RWPE2 (cell line): ENCODE measurements around the gene EXOC1.
"Not testable (repeated sequence)": the region's sequence is repeated elsewhere in the genome, so short reads cannot be mapped to it uniquely, and the experiment has no call there.

Source experiments
- ATAC-seq: fragments of 200-7000 bp; cut with Tn5 transposase; 3 replicates; pipeline ENCODE4 v1.9.1; 2021; ENCODE audit warnings: low read depth
- DNase-seq: peaks from one replicate; pipeline ENCODE4 v3.0.0-alpha.2; 2020; ENCODE audit warnings: low spot score
- H3K27ac ChIP-seq: fragments of 450-650 bp; 2 replicates; pipeline ENCODE4 v1.5.1; 2017; ENCODE audit warnings: mild to moderate bottlenecking; ENCODE audit not compliant: poor library complexity, severe bottlenecking
- H3K27me3 ChIP-seq: fragments of 250-450 bp; sonication (Bioruptor Pico); 2 replicates; pipeline ENCODE4 v1.5.1; 2021; ENCODE audit warnings: mild to moderate bottlenecking, moderate library complexity; ENCODE audit not compliant: insufficient read depth, poor library complexity, severe bottlenecking
- H3K36me3 ChIP-seq: fragments of 250-450 bp; sonication (Bioruptor Pico); 2 replicates; pipeline ENCODE4 v1.5.1; 2020; ENCODE audit warnings: low read depth, mild to moderate bottlenecking, moderate library complexity
- H3K4me1 ChIP-seq: fragments of 250-450 bp; sonication (Bioruptor Pico); 2 replicates; pipeline ENCODE4 v1.5.1; 2021; ENCODE audit warnings: mild to moderate bottlenecking, moderate library complexity; ENCODE audit not compliant: insufficient read depth, poor library complexity, severe bottlenecking
- H3K4me3 ChIP-seq: fragments of 250-450 bp; sonication (Bioruptor Pico); 2 replicates; pipeline ENCODE4 v1.5.1; 2021; ENCODE audit warnings: mild to moderate bottlenecking, moderate library complexity; ENCODE audit not compliant: severe bottlenecking
- H3K9me3 ChIP-seq: fragments of 250-450 bp; sonication (Bioruptor Pico); 2 replicates; pipeline ENCODE4 v1.5.1; 2021; ENCODE audit warnings: mild to moderate bottlenecking, moderate library complexity; ENCODE audit not compliant: severe bottlenecking
- TF ChIP-seq, protein P1 (sequence below): fragments of 450-650 bp; IDR thresholded peaks from one replicate; pipeline ENCODE4 v1.5.1; 2017; ENCODE audit warnings: mild to moderate bottlenecking, moderate library complexity; ENCODE audit not compliant: poor library complexity, severe bottlenecking

Gene EXOC1

DNA sequence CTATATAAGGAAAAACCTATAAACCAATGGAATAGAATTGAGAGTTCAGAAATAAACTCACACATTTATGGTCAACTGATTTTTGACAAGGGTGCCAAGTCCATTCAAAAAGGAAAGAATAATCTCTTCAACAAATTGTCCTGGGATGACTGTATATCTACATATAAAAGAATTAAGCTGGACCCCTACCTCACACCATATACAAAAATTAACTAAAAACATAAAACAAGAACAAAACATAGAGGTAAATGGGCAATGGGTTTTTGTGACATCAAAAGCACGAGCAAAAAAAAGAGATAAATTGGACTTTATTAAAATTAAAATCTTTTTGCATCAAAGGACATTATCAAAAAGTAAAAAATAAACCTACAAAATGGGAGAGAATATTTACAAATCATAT, 15.5 kb upstream of the EXOC1 start:
- peaks cover 9% of the 10 kb centered on the region for H3K4me1 ChIP-seq

DNA sequence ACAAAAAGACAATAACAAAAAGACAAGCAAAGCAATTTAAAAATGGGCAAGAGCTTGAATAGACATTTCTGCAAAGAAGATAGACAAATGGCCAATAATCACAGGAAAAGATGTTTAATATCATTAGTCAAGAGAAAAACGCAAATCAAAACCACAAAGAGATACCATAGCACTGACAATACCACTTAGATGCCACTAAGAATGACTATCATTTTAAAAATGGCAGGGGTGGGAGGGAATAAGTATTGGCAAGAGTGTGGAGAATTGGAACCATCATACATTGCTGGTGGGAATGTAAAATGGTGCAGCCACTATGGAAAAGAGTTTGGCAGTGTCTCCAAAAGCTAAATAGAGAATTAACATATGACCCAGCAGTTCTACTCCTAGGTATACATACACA, 15.1 kb upstream of the EXOC1 start:
- no peak for DNase-seq
- TF ChIP-seq, protein P1, sequence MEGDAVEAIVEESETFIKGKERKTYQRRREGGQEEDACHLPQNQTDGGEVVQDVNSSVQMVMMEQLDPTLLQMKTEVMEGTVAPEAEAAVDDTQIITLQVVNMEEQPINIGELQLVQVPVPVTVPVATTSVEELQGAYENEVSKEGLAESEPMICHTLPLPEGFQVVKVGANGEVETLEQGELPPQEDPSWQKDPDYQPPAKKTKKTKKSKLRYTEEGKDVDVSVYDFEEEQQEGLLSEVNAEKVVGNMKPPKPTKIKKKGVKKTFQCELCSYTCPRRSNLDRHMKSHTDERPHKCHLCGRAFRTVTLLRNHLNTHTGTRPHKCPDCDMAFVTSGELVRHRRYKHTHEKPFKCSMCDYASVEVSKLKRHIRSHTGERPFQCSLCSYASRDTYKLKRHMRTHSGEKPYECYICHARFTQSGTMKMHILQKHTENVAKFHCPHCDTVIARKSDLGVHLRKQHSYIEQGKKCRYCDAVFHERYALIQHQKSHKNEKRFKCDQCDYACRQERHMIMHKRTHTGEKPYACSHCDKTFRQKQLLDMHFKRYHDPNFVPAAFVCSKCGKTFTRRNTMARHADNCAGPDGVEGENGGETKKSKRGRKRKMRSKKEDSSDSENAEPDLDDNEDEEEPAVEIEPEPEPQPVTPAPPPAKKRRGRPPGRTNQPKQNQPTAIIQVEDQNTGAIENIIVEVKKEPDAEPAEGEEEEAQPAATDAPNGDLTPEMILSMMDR, result no peak
- no peak overlapping the region for H3K4me3 ChIP-seq
- H3K27ac ChIP-seq, result no peak overlapping the region
- no peaks in the 10 kb centered on the region for H3K27me3 ChIP-seq
- no peaks in the 10 kb centered on the region for H3K36me3 ChIP-seq
- peaks cover 2% of the 10 kb centered on the region for H3K9me3 ChIP-seq
- peaks cover 9% of the 10 kb centered on the region for H3K4me1 ChIP-seq
- no peak for ATAC-seq

More for the DNA sequence above, 15.5 kb upstream of the EXOC1 start:
- TF ChIP-seq, protein P1, result no peak
- no peak for DNase-seq
- no peak overlapping the region for H3K27ac ChIP-seq
- H3K36me3 ChIP-seq, result no peaks in the 10 kb centered on the region
- H3K27me3 ChIP-seq, result no peaks in the 10 kb centered on the region
- H3K9me3 ChIP-seq, result peaks cover 2% of the 10 kb centered on the region
- no peak for ATAC-seq
- no peak overlapping the region for H3K4me3 ChIP-seq

DNA sequence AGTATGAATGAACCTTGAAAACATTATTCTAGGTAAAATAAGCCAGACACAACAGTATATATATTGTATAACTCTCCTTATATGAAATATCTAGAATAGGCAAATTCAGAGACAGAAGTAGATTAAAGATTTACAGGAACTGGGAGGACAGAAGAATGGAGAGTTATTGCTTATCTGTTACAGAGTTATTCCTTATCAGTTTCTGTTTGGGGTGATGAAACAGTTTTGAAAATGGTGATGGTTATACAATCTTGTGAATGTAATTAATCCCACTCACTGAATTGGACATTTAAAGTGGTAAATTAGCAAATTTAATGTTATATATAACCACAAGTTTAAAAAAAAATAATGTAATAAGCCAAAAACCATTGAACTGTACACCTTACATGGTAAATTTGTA, 14.5 kb upstream of the EXOC1 start:
- peaks cover 2% of the 10 kb centered on the region for H3K9me3 ChIP-seq
- peaks cover 9% of the 10 kb centered on the region for H3K4me1 ChIP-seq
- H3K36me3 ChIP-seq, result no peaks in the 10 kb centered on the region
- ATAC-seq, result no peak
- TF ChIP-seq, protein P1, result no peak
- H3K27ac ChIP-seq, result no peak overlapping the region
- H3K4me3 ChIP-seq, result no peak overlapping the region
- no peak for DNase-seq
- no peaks in the 10 kb centered on the region for H3K27me3 ChIP-seq

DNA sequence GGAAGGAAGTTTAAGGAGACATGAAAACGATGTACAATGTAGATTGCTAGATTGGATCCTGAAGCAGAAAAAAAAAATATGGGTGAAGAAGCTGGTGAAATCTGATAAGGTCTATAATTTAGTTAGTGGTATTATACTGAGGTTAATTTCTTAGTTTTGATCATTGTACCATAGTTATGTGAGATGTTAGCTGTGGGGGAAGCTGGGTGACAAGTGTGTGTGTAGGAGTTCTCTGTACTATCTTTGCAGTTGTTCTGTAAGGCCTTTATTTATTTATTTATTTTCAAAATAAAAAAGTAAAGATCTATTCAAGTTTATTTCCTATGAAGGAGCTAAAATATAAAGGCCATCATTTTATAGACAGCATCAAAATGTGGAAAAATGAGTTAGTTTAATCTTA, 12.5 kb upstream of the EXOC1 start:
- TF ChIP-seq, protein P1, result no peak

DNA sequence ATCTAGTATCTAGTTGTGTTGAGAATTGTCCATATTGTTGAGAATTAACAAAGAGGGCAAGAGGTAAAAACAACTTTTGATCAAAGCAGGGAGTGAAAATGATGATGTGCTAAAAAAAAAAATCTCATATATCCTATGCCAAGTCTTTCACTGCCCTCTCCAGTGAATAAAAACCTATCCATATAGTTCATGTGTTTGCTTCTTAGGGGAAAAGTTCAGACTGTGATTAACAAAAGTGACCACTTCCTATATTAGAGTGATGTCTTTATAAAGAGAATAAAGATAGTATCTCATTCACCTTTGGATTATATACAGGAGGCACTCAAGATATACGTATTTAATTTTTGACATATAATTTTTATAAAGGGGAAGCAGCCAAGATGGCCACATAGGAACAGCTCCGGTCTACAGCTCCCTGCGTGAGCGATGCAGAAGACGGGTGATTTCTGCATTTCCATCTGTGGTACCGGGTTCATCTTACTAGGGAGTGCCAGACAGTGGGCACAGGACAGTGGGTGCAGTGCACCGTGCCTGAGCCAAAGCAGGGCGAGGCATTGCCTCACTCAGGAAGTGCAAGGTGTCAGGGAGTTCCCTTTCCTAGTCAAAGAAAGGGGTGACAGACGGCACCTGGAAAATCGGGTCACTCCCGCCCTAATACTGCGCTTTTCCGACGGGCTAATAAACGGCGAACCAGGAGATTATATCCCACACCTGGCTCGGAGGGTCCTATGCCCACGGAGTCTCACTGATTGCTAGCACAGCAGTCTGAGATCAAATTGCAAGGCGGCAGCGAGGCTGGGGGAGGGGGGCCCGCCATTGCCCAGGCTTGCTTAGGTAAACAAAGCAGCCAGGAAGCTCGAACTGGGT, 11.8 kb upstream of the EXOC1 start:
- Histone ChIP-seq H3K27ac (peak overlapping the region; percentile 36), H3K4me3 (peak overlapping the region; percentile 0)
- ATAC-seq, H3K36me3 ChIP-seq, H3K4me1 ChIP-seq, H3K9me3 ChIP-seq, DNase-seq, H3K27me3 ChIP-seq: not testable (repeated sequence)

More for the DNA sequence above, 12.5 kb upstream of the EXOC1 start:
- Histone ChIP-seq H3K27me3 (no peaks in the 10 kb centered on the region), H3K9me3 (peaks cover 2% of the 10 kb centered on the region), H3K4me1 (peaks cover 9% of the 10 kb centered on the region), H3K4me3 (no peak overlapping the region), H3K27ac (peak overlapping the region; percentile 36), H3K36me3 (no peaks in the 10 kb centered on the region)
- DNase-seq, result no peak
- ATAC-seq, result no peak

DNA sequence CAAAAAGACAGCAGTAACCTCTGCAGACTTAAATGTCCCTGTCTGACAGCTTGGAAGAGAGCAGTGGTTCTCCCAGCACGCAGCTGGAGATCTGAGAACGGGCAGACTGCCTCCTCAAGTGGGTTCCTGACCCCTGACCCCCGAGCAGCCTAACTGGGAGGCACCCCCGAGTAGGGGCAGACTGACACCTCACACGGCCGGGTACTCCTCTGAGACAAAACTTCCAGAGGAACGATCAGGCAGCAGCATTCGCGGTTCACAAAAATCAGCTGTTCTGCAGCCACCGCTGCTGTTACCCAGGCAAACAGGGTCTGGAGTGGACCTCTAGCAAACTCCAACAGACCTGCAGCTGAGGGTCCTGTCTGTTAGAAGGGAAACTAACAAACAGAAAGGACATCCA, 11.1 kb upstream of the EXOC1 start:
- not testable (repeated sequence) for H3K4me3 ChIP-seq, H3K36me3 ChIP-seq, H3K9me3 ChIP-seq, DNase-seq, H3K27me3 ChIP-seq, H3K4me1 ChIP-seq, ATAC-seq
- H3K27ac ChIP-seq, result peak overlapping the region; percentile 36
